DND-41 (cell line): ENCODE results near the gene KRTAP10-12.

Source experiments
- EZH2 ChIP-seq: IDR thresholded peaks from 3 replicates; pipeline ENCODE4 v1.6.1; 2012; ENCODE audit warnings: borderline replicate concordance, low read depth, mild to moderate bottlenecking, moderate library complexity, low read length, inconsistent platforms; ENCODE audit not compliant: severe bottlenecking
- TF ChIP-seq, protein P1 (sequence below): IDR thresholded peaks from 2 replicates; pipeline ENCODE4 v1.5.1; 2012; ENCODE audit warnings: borderline replicate concordance, low read length, moderate library complexity, mild to moderate bottlenecking; ENCODE audit not compliant: poor library complexity, severe bottlenecking; ENCODE audit errors: extremely low read depth

DNA sequence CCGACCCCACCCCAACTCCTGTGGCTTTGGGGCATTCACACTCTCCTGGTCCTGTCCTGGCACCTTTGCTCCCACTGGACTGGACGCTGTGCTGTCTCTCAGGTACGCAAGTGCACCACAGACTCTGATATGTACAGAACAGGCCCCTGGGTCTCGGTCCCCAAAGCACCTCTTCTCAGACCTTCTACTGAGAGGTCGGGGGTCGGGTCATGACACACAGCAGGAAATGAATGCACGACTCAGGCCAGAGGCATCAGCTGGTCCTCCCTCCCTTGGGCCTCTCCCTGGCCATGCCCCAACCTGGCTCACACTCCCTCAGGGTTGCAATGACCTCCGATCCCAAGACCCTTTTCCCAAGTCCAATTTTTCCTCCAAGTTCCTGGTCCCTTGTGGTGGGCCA, 1.8 kb upstream of the KRTAP10-12 start:
- TF ChIP-seq, protein P1, sequence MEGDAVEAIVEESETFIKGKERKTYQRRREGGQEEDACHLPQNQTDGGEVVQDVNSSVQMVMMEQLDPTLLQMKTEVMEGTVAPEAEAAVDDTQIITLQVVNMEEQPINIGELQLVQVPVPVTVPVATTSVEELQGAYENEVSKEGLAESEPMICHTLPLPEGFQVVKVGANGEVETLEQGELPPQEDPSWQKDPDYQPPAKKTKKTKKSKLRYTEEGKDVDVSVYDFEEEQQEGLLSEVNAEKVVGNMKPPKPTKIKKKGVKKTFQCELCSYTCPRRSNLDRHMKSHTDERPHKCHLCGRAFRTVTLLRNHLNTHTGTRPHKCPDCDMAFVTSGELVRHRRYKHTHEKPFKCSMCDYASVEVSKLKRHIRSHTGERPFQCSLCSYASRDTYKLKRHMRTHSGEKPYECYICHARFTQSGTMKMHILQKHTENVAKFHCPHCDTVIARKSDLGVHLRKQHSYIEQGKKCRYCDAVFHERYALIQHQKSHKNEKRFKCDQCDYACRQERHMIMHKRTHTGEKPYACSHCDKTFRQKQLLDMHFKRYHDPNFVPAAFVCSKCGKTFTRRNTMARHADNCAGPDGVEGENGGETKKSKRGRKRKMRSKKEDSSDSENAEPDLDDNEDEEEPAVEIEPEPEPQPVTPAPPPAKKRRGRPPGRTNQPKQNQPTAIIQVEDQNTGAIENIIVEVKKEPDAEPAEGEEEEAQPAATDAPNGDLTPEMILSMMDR: no peak
- no peak for TF ChIP-seq EZH2
